Mammary epithelial cell (primary cell): ENCODE measurements around the gene EXOC3.

Experiments
- EZH2 ChIP-seq: IDR thresholded peaks from 2 replicates; pipeline ENCODE4 v1.6.1; 2012; ENCODE audit warnings: low read length, inconsistent platforms, borderline replicate concordance
- TF ChIP-seq, protein P1 (sequence below), 2 donors: IDR thresholded peaks in 1 of 2; conservative IDR thresholded peaks in 1 of 2; 2 replicates each; pipeline ENCODE4 v1.5.1; 2011 to 2012; ENCODE audit warnings: inconsistent platforms in 2 of 2, low read length in 2 of 2, mild to moderate bottlenecking in 2 of 2, control low read depth in 1 of 2, low read depth in 1 of 2; ENCODE audit not compliant: insufficient read depth in 1 of 2; ENCODE audit errors: extremely low read depth in 1 of 2

DNA sequence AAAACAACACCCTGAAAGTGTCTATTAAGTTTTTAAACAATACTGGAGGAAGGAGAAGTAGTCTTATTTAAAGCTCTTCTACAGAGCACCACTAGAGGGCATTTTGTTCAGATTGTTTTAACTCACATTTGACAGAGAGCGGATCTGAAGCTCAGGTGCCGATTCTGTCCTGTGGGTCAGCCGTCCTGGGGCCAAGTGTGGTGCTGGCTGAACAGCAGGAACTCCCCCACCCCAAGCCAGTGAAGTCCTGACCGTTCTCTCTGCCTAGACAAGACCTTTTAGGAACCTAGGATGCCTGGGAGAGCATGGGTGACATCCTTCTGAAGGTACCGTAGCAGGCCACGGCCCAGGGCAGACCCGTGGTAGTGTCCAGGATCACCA is 3.9 kb downstream of the EXOC3 start:
- TF ChIP-seq, protein P1, sequence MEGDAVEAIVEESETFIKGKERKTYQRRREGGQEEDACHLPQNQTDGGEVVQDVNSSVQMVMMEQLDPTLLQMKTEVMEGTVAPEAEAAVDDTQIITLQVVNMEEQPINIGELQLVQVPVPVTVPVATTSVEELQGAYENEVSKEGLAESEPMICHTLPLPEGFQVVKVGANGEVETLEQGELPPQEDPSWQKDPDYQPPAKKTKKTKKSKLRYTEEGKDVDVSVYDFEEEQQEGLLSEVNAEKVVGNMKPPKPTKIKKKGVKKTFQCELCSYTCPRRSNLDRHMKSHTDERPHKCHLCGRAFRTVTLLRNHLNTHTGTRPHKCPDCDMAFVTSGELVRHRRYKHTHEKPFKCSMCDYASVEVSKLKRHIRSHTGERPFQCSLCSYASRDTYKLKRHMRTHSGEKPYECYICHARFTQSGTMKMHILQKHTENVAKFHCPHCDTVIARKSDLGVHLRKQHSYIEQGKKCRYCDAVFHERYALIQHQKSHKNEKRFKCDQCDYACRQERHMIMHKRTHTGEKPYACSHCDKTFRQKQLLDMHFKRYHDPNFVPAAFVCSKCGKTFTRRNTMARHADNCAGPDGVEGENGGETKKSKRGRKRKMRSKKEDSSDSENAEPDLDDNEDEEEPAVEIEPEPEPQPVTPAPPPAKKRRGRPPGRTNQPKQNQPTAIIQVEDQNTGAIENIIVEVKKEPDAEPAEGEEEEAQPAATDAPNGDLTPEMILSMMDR (conservative IDR thresholded peaks at IDR 0.05 in 1 of 2, IDR thresholded peaks at IDR 0.05 in 1 of 2; ENCODE audit: extremely low read depth in 1 of 2, insufficient read depth in 1 of 2, low read depth in 1 of 2, low read length in 2 of 2): peak; percentile 61 to 63
- no peak for TF ChIP-seq EZH2
